GM10266 (cell line): ENCODE data around the gene CACNA2D3.

Source experiments
- DNase-seq: peaks from one replicate; pipeline ENCODE4 v3.0.0; 2012; ENCODE audit errors: extremely low spot score
- TF ChIP-seq, protein P1 (sequence below): IDR thresholded peaks from 2 replicates; pipeline ENCODE4 v1.5.1; 2012; ENCODE audit warnings: mild to moderate bottlenecking, low read depth; ENCODE audit not compliant: control insufficient read depth, insufficient read depth; ENCODE audit errors: missing control alignments

Gene CACNA2D3

DNA sequence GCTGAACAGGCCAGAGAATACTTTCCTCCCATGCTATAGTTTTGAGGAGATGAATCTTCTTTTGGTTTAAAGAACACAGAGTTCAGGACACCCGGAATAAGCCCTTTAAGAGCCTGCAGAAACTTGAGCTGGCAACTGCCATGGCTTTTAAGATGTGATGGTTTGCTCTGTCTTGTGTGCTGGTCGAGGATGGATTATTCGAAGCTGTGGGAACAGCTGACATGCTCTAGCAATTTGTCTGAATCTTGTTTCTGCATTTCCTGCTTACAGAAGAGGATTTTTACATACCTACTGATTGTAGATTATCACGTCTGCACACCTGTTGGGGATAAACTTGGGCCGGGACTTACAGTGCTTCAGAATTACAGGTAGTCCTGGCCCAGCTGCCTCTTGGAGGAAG, 408.6 kb downstream of the CACNA2D3 start:
- no peak for DNase-seq
- TF ChIP-seq, protein P1, sequence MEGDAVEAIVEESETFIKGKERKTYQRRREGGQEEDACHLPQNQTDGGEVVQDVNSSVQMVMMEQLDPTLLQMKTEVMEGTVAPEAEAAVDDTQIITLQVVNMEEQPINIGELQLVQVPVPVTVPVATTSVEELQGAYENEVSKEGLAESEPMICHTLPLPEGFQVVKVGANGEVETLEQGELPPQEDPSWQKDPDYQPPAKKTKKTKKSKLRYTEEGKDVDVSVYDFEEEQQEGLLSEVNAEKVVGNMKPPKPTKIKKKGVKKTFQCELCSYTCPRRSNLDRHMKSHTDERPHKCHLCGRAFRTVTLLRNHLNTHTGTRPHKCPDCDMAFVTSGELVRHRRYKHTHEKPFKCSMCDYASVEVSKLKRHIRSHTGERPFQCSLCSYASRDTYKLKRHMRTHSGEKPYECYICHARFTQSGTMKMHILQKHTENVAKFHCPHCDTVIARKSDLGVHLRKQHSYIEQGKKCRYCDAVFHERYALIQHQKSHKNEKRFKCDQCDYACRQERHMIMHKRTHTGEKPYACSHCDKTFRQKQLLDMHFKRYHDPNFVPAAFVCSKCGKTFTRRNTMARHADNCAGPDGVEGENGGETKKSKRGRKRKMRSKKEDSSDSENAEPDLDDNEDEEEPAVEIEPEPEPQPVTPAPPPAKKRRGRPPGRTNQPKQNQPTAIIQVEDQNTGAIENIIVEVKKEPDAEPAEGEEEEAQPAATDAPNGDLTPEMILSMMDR = no peak

DNA sequence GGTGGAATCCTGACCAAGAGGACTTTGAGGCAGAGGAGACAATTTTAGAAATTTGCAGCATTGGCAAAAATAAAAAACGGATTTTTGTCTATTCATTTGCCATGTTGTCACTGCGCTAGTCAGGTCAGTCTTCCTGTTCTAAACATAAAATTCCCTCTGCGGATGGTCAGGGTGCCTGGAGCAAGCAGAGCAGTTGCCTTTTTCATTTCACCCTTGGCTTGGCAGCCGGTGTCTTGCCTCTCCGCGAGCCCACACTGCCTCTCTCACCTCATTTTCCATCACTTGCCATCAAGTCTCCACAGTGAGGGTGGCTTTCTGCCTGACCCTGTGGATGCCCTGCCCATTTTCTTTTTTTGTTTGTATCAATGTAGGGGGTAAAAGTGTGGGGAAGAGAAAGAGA, 409.4 kb downstream of the CACNA2D3 start:
- TF ChIP-seq, protein P1 = no peak
- DNase-seq = no peak

DNA sequence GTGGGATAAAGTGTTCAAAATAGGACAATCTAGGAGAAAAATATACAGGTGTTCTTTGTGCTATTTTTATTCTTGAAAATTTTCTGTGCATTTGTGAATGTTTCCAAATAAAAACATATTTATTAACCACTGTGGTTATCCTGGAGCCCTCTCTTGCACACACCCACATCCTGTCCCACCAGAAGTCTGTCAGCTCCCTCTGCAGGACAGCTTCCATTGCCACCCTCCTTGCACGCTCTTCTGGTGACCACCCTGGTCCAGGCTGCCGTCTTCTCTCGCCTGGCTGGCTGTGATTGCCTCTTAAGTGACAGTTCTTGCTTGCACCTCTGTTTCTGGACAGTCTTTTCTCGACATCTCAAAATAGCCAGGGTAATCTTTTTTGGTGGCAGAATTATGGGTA, 411.5 kb downstream of the CACNA2D3 start:
- no peak for DNase-seq

DNA sequence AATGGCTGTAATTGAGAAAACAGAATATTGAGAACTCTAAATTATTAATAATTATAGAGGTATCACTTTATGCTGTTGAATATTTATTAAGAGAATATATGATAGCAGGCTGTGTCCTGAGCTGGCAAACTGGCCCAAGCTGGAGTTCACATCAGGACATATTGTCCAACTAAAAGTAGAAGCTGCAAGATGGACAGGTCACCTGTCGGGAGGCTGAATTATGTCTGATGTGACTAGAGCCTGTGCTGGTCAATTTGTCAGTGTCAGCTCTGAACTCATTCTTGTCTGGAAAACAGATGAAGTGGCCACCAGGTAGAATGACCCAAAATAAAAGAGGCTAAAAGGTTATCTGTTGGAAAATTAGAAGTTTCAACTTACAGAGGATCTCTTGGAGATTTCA, 413.3 kb downstream of the CACNA2D3 start:
- DNase-seq = no peak
- TF ChIP-seq, protein P1 = no peak

More for the DNA sequence above, 411.5 kb downstream of the CACNA2D3 start:
- TF ChIP-seq, protein P1 = no peak

DNA sequence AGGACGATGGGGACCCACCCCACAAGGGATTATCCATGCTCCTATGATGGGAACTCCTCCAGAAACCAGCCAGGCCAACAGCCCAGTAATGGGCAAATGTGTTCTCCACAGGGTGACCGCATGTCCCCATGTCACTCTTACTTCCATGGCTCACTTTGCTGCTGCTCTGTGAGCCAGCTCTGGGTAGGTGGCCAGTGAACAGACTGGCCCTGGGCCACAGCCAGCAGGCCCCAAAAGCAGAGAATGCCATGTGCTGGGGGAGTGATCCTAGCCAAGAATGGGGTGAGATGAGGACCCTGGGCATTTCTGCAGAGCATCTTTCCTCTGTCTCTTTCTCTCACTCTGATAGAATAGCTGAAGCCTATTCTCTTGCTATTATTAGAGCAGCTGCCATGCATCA, 414.1 kb downstream of the CACNA2D3 start:
- TF ChIP-seq, protein P1 = no peak
- no peak for DNase-seq

DNA sequence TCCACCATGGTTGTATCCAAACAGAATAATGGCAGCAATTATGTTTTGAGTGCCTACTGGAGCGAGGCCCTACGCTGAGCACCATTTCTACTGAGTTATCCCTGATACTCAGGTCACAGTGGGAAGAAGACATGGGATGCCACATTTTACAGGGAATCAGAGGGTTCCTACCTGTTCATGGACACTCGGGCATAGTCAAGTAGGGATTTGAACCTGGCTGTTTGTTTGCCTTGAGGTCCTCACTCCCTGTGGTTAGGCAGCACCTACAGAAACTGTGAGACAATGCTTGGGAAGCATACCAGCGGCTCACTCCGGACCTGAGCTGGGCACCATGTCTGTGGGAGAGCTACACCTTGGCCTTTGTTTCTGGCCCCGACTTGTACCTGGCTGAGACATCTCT, 415.2 kb downstream of the CACNA2D3 start:
- TF ChIP-seq, protein P1 = no peak
- DNase-seq = no peak

DNA sequence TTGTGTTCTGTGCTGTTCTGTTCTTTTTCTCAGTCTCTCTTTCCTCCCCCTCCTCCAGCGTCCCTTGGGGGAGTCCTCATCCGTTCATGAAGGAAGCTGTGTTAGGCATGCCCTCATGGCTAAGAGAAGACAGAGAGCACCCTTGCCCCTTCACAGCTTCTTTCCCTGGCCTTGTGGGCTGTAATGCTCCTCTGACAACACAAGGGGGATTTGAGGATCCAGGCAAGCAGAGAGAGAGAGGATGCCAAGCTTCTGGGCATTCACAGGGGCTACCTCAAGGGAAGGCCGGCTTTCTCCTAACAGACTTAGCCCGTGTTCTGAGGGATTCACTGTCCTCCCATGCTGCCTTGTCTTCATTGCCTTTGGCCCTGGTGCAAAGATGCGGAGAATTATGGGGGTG, 416.0 kb downstream of the CACNA2D3 start:
- no peak for DNase-seq
- TF ChIP-seq, protein P1 = no peak
